Measurements from ENCODE around the gene CASD1. TPM values are rescaled to one million over a fixed set of nuclear protein-coding genes. Genes with fewer than 3 reads are reported as not detected.

CASD1 gene
- polyA plus RNA-seq, 2 of the 4 experiments (the other 2 are of a cell fraction), result 16.3 to 35.4 TPM

DNA sequence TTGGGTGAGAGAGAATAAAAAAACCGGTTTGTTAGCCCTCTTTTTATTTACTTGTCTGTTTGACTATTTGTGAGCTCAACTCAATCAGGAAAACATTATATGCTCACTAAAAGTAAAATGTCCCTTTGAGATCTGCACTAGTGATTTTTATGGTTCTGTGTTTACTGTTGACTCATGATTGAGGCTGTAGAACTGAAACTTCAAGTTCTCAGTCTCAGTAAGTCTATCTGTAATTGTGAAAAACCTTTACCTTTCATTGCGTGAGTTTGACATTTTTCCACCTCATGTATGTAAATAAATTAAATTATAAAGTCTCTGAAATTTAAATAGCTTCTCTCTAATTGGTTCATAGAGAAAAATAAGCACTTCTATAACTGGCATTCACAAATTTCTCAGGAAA lies 17.0 kb upstream of the CASD1 start:
- no peak overlapping the region for H3K27ac ChIP-seq
- CTCF ChIA-PET, result interaction anchor here (1.8 kb wide), 1 partner anchor 57 kb away, joined by 4 read pairs; no protein-coding TSS in a partner anchor
- H3K4me3 ChIP-seq, result no peak overlapping the region
- H3K4me2 ChIP-seq, result no peak overlapping the region
- WGBS (ENCODE audit: missing lambda C conversion rate), result 89% methylated on average over 2 of the region's 2 CpGs
- POLR2A ChIA-PET, result no interaction called here
- DNase-seq (ENCODE audit: low read depth in 1 of 2, low spot score in 1 of 2), result no peak
- no peaks in the 10 kb centered on the region for H3K4me1 ChIP-seq
- TF ChIP-seq, protein P1, sequence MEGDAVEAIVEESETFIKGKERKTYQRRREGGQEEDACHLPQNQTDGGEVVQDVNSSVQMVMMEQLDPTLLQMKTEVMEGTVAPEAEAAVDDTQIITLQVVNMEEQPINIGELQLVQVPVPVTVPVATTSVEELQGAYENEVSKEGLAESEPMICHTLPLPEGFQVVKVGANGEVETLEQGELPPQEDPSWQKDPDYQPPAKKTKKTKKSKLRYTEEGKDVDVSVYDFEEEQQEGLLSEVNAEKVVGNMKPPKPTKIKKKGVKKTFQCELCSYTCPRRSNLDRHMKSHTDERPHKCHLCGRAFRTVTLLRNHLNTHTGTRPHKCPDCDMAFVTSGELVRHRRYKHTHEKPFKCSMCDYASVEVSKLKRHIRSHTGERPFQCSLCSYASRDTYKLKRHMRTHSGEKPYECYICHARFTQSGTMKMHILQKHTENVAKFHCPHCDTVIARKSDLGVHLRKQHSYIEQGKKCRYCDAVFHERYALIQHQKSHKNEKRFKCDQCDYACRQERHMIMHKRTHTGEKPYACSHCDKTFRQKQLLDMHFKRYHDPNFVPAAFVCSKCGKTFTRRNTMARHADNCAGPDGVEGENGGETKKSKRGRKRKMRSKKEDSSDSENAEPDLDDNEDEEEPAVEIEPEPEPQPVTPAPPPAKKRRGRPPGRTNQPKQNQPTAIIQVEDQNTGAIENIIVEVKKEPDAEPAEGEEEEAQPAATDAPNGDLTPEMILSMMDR (IDR thresholded peaks at IDR 0.05), result no peak
- no peak for TF ChIP-seq RFX5 (IDR thresholded peaks at IDR 0.05)
- no peak for TF ChIP-seq HOXA7 (CRISPR knock-in tag; IDR thresholded peaks at IDR 0.05)
- TF ChIP-seq EHF (CRISPR knock-in tag; IDR thresholded peaks at IDR 0.05), result no peak
- TF ChIP-seq ZC3H11A (IDR thresholded peaks at IDR 0.05), result no peak
- no peak for TF ChIP-seq HEYL (CRISPR knock-in tag; IDR thresholded peaks at IDR 0.05)
- TF ChIP-seq, protein P2, sequence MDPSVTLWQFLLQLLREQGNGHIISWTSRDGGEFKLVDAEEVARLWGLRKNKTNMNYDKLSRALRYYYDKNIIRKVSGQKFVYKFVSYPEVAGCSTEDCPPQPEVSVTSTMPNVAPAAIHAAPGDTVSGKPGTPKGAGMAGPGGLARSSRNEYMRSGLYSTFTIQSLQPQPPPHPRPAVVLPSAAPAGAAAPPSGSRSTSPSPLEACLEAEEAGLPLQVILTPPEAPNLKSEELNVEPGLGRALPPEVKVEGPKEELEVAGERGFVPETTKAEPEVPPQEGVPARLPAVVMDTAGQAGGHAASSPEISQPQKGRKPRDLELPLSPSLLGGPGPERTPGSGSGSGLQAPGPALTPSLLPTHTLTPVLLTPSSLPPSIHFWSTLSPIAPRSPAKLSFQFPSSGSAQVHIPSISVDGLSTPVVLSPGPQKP (IDR thresholded peaks at IDR 0.05; ENCODE audit: low read depth, low read length), result no peak
- no peak for ATAC-seq
- no peaks in the 10 kb centered on the region for H3K9me3 ChIP-seq
- no peak for FAIRE-seq

- POLR2A ChIA-PET, result no interaction called here
- no peak for TF ChIP-seq HOXA7 (CRISPR knock-in tag; IDR thresholded peaks at IDR 0.05)
- TF ChIP-seq RNF2 (IDR thresholded peaks at IDR 0.05; ENCODE audit: borderline replicate concordance, low read depth), result no peak
- no peak for TF ChIP-seq PHF8 (IDR thresholded peaks at IDR 0.05; ENCODE audit: borderline replicate concordance, low read depth)
- ATAC-seq (no peak), DNase-seq (ENCODE audit: low read depth in 1 of 2, low spot score in 1 of 2) (no peak), FAIRE-seq (no peak)
- WGBS (ENCODE audit: missing lambda C conversion rate), result 76% methylated on average over 2 of the region's 2 CpGs
- Histone ChIP-seq H3K9me3 (no peaks in the 10 kb centered on the region), H3K4me1 (no peaks in the 10 kb centered on the region), H3K4me3 (no peak overlapping the region), H3K4me2 (no peak overlapping the region), H3K27ac (no peak overlapping the region)
- CTCF ChIA-PET, result interaction anchor here (0.8 to 1.0 kb wide), 2 partner anchors 62 to 159 kb away, joined by 3 read pairs; no protein-coding TSS in a partner anchor
Measured at GRCh38 chr7:94497874-94498670, 11.5 kb upstream of the CASD1 start.

DNA sequence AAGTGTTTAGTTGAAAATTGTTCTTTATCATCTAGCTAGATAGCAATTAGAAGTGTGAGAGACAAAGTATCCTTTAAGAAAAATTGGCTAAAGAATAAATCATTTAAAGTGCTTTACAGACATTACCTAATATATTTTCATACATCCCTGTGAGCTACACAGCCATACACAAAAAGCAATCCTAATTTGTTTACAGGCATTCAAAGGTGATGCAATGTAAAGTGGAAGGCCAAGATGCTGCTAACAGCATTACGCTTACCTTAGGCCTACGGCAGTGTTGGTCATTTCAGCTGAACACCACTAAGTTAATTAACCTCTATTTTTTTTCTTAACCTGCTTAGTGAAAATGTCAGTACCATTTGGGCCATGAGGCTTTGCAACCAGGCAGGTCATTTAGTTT lies 10.7 kb upstream of the CASD1 start:
- TF ChIP-seq MYC (IDR thresholded peaks at IDR 0.05; ENCODE audit: borderline replicate concordance, low read length) (no peak), HMGXB4 (CRISPR knock-in tag; IDR thresholded peaks at IDR 0.05; ENCODE audit: borderline replicate concordance) (no peak), NR3C1 (IDR thresholded peaks at IDR 0.05) (no peak), RARB (CRISPR knock-in tag; IDR thresholded peaks at IDR 0.05) (no peak), RNF2 (IDR thresholded peaks at IDR 0.05; ENCODE audit: borderline replicate concordance, low read depth) (no peak), HOXA7 (CRISPR knock-in tag; IDR thresholded peaks at IDR 0.05) (no peak), NFE2L2 (conservative IDR thresholded peaks at IDR 0.05; ENCODE audit: low read length) (no peak), FOSL2 (IDR thresholded peaks at IDR 0.05) (no peak), FOSL2 (CRISPR knock-in tag; IDR thresholded peaks at IDR 0.05) (no peak), RCOR1 (IDR thresholded peaks at IDR 0.05; ENCODE audit: low read depth, low read length) (no peak), MAFK (IDR thresholded peaks at IDR 0.05; ENCODE audit: partially characterized antibody) (no peak), KDM1A (IDR thresholded peaks at IDR 0.05; ENCODE audit: low read depth) (no peak), CEBPB (IDR thresholded peaks at IDR 0.05) (no peak)
- TF ChIP-seq, protein P3, sequence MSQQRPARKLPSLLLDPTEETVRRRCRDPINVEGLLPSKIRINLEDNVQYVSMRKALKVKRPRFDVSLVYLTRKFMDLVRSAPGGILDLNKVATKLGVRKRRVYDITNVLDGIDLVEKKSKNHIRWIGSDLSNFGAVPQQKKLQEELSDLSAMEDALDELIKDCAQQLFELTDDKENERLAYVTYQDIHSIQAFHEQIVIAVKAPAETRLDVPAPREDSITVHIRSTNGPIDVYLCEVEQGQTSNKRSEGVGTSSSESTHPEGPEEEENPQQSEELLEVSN (IDR thresholded peaks at IDR 0.05; ENCODE audit: borderline replicate concordance, low read depth), result no peak
- TF ChIP-seq, protein P4, sequence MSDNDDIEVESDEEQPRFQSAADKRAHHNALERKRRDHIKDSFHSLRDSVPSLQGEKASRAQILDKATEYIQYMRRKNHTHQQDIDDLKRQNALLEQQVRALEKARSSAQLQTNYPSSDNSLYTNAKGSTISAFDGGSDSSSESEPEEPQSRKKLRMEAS (IDR thresholded peaks at IDR 0.05), result no peak
- TF ChIP-seq, protein P5, sequence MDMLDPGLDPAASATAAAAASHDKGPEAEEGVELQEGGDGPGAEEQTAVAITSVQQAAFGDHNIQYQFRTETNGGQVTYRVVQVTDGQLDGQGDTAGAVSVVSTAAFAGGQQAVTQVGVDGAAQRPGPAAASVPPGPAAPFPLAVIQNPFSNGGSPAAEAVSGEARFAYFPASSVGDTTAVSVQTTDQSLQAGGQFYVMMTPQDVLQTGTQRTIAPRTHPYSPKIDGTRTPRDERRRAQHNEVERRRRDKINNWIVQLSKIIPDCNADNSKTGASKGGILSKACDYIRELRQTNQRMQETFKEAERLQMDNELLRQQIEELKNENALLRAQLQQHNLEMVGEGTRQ (IDR thresholded peaks at IDR 0.05), result no peak
- TF ChIP-seq, protein P6, sequence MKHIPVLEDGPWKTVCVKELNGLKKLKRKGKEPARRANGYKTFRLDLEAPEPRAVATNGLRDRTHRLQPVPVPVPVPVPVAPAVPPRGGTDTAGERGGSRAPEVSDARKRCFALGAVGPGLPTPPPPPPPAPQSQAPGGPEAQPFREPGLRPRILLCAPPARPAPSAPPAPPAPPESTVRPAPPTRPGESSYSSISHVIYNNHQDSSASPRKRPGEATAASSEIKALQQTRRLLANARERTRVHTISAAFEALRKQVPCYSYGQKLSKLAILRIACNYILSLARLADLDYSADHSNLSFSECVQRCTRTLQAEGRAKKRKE (CRISPR knock-in tag; IDR thresholded peaks at IDR 0.05; ENCODE audit: low read depth), result no peak
- ChIA-PET POLR2A (no interaction called here), CTCF (interaction anchor here (1.0 kb wide), 1 partner anchor 158 kb away, joined by 3 read pairs; no protein-coding TSS in a partner anchor)
- no peak for FAIRE-seq
- Histone ChIP-seq H3K9me3 (no peaks in the 10 kb centered on the region), H3K4me1 (no peaks in the 10 kb centered on the region), H3K27ac (no peak overlapping the region), H3K4me2 (no peak overlapping the region), H3K4me3 (no peak overlapping the region)
- ATAC-seq, result no peak
- DNase-seq (ENCODE audit: low read depth in 1 of 2, low spot score in 1 of 2), result no peak
- 97% methylated on average over 2 of the region's 2 CpGs for WGBS (ENCODE audit: missing lambda C conversion rate)
